Esophagus muscularis mucosa (tissue), 3 donors: ENCODE data around the gene GINS2.

Experiments
- POLR2A ChIP-seq: fragments of 450-650 bp; IDR thresholded peaks from one replicate; pipeline ENCODE4 v1.6.1; 2017; ENCODE audit warnings: antibody characterized with exemption, moderate library complexity, mild to moderate bottlenecking, low read depth
- TF ChIP-seq, protein P1 (sequence below), 3 experiments: fragments of 200-600 bp in 2 of 3; fragments of 450-650 bp in 1 of 3; sonication (generic) in 2 of 3; IDR thresholded peaks; one replicate each; pipeline ENCODE4 v1.5.1; 2017 to 2019; ENCODE audit warnings: antibody characterized with exemption in 3 of 3, mild to moderate bottlenecking in 2 of 3, moderate library complexity in 1 of 3

DNA sequence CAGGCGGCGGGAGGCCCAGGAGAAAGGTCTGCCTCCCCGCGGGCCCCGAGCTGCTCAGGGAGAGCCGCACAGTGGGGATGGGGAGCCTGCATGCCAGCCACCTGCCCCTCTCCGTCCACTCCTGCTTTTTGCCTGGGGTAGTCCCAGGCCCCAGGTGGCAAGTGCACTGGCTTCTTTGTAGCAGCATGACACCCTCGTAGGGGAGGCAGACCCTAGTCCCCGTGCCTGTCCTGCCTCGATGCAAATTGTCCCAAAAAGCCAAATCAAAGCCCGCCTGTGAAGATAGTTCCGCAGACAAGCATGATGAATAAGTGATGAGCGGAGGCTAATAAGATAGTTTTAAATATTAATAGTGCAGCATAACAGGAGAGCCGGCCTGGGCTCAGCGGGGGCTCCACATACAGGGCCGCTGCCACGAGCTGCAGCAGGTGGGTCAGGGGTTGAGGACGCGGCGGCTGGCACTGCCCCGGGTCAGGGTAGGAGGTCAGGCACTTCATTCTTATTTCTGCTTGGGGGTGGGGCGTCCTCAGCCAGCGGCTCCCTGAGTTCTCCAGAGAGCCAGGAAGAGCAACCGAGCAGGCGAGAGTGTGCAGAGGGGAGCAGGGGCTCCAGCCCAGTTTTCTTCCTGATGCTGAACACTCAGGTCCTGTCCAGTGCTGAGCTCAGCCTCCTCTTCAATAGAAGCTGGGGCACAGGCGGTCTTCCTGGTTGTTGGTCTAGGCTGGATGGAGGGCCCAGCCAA lies 26.8 kb downstream of the GINS2 start:
- TF ChIP-seq POLR2A = no peak
- TF ChIP-seq, protein P1, sequence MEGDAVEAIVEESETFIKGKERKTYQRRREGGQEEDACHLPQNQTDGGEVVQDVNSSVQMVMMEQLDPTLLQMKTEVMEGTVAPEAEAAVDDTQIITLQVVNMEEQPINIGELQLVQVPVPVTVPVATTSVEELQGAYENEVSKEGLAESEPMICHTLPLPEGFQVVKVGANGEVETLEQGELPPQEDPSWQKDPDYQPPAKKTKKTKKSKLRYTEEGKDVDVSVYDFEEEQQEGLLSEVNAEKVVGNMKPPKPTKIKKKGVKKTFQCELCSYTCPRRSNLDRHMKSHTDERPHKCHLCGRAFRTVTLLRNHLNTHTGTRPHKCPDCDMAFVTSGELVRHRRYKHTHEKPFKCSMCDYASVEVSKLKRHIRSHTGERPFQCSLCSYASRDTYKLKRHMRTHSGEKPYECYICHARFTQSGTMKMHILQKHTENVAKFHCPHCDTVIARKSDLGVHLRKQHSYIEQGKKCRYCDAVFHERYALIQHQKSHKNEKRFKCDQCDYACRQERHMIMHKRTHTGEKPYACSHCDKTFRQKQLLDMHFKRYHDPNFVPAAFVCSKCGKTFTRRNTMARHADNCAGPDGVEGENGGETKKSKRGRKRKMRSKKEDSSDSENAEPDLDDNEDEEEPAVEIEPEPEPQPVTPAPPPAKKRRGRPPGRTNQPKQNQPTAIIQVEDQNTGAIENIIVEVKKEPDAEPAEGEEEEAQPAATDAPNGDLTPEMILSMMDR (IDR thresholded peaks at IDR 0.05) = no peak
